Thymus (tissue), 11 donors: Measurements from ENCODE around the gene RIMKLB. TPM values are rescaled to one million over a fixed set of nuclear protein-coding genes. Genes with fewer than 3 reads are reported as not detected.
"Not testable (repeated sequence)": the region's sequence is repeated elsewhere in the genome, so short reads cannot be mapped to it uniquely, and the experiment has no call there.

ENCODE experiments used
- DNase-seq, 9 donors: peaks; one replicate each; pipeline ENCODE4 v3.0.0-alpha.2; 2013; ENCODE audit warnings: low spot score in 9 of 9, low read depth in 6 of 9, missing footprints in 1 of 9
- H3K27ac ChIP-seq, 2 donors: one replicate each; pipeline ENCODE4 v1.5.1; 2013; ENCODE audit warnings: control low read depth in 1 of 2, low read depth in 1 of 2, low read length in 1 of 2, mild to moderate bottlenecking in 1 of 2, moderate library complexity in 1 of 2
- H3K27me3 ChIP-seq, 2 donors: one replicate each; pipeline ENCODE4 v1.5.1; 2013; ENCODE audit warnings: low read length in 1 of 2; ENCODE audit not compliant: control insufficient read depth in 2 of 2, insufficient read depth in 1 of 2
- H3K36me3 ChIP-seq, 2 donors: one replicate each; pipeline ENCODE4 v1.5.1; 2013; ENCODE audit warnings: low read length in 1 of 2, mild to moderate bottlenecking in 1 of 2, moderate library complexity in 1 of 2; ENCODE audit not compliant: control insufficient read depth in 2 of 2, insufficient read depth in 2 of 2
- H3K4me1 ChIP-seq, 2 donors: one replicate each; pipeline ENCODE4 v1.5.1; 2013; ENCODE audit warnings: low read length in 2 of 2; ENCODE audit not compliant: control insufficient read depth in 2 of 2, insufficient read depth in 2 of 2
- H3K4me3 ChIP-seq, 2 donors: one replicate each; pipeline ENCODE4 v1.5.1; 2013; ENCODE audit warnings: low read length in 2 of 2, control low read depth in 1 of 2, mild to moderate bottlenecking in 1 of 2
- H3K9me3 ChIP-seq, 2 donors: one replicate each; pipeline ENCODE4 v1.5.1; 2013; ENCODE audit warnings: low read length in 1 of 2, mild to moderate bottlenecking in 1 of 2; ENCODE audit not compliant: control insufficient read depth in 2 of 2, insufficient read depth in 1 of 2
- whole genome bisulfite sequencing: extraction: QIAGEN DNeasy Blood & Tissue Kit; methylation state at CpG from one replicate; pipeline ENCODE4 v1.1.7; 2013; 5-methylcytosine and 5-hydroxymethylcytosine counted together
- polyA plus RNA-seq: library from polyadenylated mRNA; stranded (reverse); fragments of 200-250 nt; gene quantifications from one replicate; pipeline ENCODE4 v1.2.3, GENCODE V29; 2013
- total RNA-seq: library from RNA; stranded (reverse); fragments of 120-200 nt; gene quantifications from one replicate; pipeline ENCODE4 v1.2.4, GENCODE V29; 2013
- donor health status: healthy.

The RIMKLB gene
- total and polyA plus RNA-seq, 2 donors: 44.1 to 95.5 TPM

GRCh38 chr12:8734873-8735381 lies 37.1 kb downstream of the RIMKLB start:
- WGBS: 98% methylated on average over 3 of the region's 3 CpGs
- Histone ChIP-seq H3K4me3 (no peak overlapping the region), H3K36me3 (peaks cover 0 to 5% of the 10 kb centered on the region in 2 donors), H3K4me1 (no peaks in the 10 kb centered on the region), H3K9me3 (no peaks in the 10 kb centered on the region), H3K27ac (no peak overlapping the region), H3K27me3 (no peaks in the 10 kb centered on the region)
- DNase-seq: no peak

- Histone ChIP-seq H3K4me3 (no peak overlapping the region), H3K9me3 (no peaks in the 10 kb centered on the region), H3K27me3 (no peaks in the 10 kb centered on the region), H3K27ac (no peak overlapping the region), H3K4me1 (no peaks in the 10 kb centered on the region), H3K36me3 (peaks cover 7 to 14% of the 10 kb centered on the region in 2 donors)
- 100% methylated on average over 1 of the region's 1 CpG for WGBS
- DNase-seq: no peak
These were observed 44.7 kb downstream of the RIMKLB start for GRCh38 chr12:8742501-8742900.

GRCh38 chr12:8743121-8743520 lies 45.3 kb downstream of the RIMKLB start:
- H3K27me3 ChIP-seq, DNase-seq, H3K9me3 ChIP-seq, H3K4me3 ChIP-seq, H3K27ac ChIP-seq, H3K4me1 ChIP-seq: not testable (repeated sequence)
- peaks cover 7 to 14% of the 10 kb centered on the region in 2 donors for H3K36me3 ChIP-seq
- WGBS: 93% methylated on average over 6 of the region's 6 CpGs

- 98% methylated on average over 8 of the region's 8 CpGs for WGBS
- not testable (repeated sequence) for DNase-seq, H3K4me3 ChIP-seq, H3K9me3 ChIP-seq, H3K4me1 ChIP-seq, H3K27me3 ChIP-seq, H3K27ac ChIP-seq
- peaks cover 7 to 10% of the 10 kb centered on the region in 2 donors for H3K36me3 ChIP-seq
These were observed 47.8 kb downstream of the RIMKLB start for GRCh38 chr12:8745631-8746030.

- DNase-seq: no peak
- no peaks in the 10 kb centered on the region for H3K9me3 ChIP-seq
- no peak overlapping the region for H3K27ac ChIP-seq
- no peak overlapping the region for H3K4me3 ChIP-seq
- 99% methylated on average over 5 of the region's 5 CpGs for WGBS
- H3K4me1 ChIP-seq: no peaks in the 10 kb centered on the region
- H3K36me3 ChIP-seq: peaks cover 7 to 13% of the 10 kb centered on the region in 2 donors
- H3K27me3 ChIP-seq: no peaks in the 10 kb centered on the region
These were observed 48.3 kb downstream of the RIMKLB start for GRCh38 chr12:8746046-8746445.

- H3K27ac ChIP-seq: not testable (repeated sequence)
These were observed 62.3 kb downstream of the RIMKLB start for GRCh38 chr12:8760076-8760475.

GRCh38 chr12:8762701-8763100 lies 64.9 kb downstream of the RIMKLB start:
- not testable (repeated sequence) for H3K4me3 ChIP-seq, H3K27ac ChIP-seq, H3K27me3 ChIP-seq, H3K9me3 ChIP-seq, H3K36me3 ChIP-seq, H3K4me1 ChIP-seq, DNase-seq
- 97% methylated on average over 6 of the region's 6 CpGs for WGBS

More at GRCh38 chr12:8760076-8760475, 62.3 kb downstream of the RIMKLB start:
- H3K36me3 ChIP-seq: peaks cover 8 to 12% of the 10 kb centered on the region in 2 donors
- DNase-seq, H3K9me3 ChIP-seq, H3K27me3 ChIP-seq, H3K4me1 ChIP-seq, H3K4me3 ChIP-seq: not testable (repeated sequence)
- 97% methylated on average over 4 of the region's 4 CpGs for WGBS

- H3K4me3 ChIP-seq, H3K27me3 ChIP-seq, H3K4me1 ChIP-seq, H3K36me3 ChIP-seq, DNase-seq, H3K9me3 ChIP-seq, H3K27ac ChIP-seq: not testable (repeated sequence)
- WGBS: 93% methylated on average over 8 of the region's 8 CpGs
These were observed 68.3 kb downstream of the RIMKLB start for GRCh38 chr12:8766121-8766520.

- H3K27ac ChIP-seq: no peak overlapping the region
- H3K36me3 ChIP-seq: peaks cover 10% of the 10 kb centered on the region in 2 donors
- no peaks in the 10 kb centered on the region for H3K9me3 ChIP-seq
- H3K27me3 ChIP-seq: no peaks in the 10 kb centered on the region
- H3K4me3 ChIP-seq: no peak overlapping the region
- H3K4me1 ChIP-seq: no peaks in the 10 kb centered on the region
- 97% methylated on average over 2 of the region's 2 CpGs for WGBS
- DNase-seq: no peak
These were observed 72.7 kb downstream of the RIMKLB start for GRCh38 chr12:8770499-8770898.

GRCh38 chr12:8771072-8771471 lies 73.3 kb downstream of the RIMKLB start:
- Histone ChIP-seq H3K36me3 (peaks cover 10 to 13% of the 10 kb centered on the region in 2 donors), H3K4me3 (no peak overlapping the region), H3K27ac (no peak overlapping the region), H3K27me3 (no peaks in the 10 kb centered on the region), H3K4me1 (no peaks in the 10 kb centered on the region), H3K9me3 (no peaks in the 10 kb centered on the region)
- no peak for DNase-seq
- WGBS: 98% methylated on average over 1 of the region's 1 CpG
